ENCODE results near the gene SPDYE4.

The SPDYE4 gene

GRCh38 chr17:8707332-8708024, 50.9 kb downstream of the SPDYE4 start:
- DNase-seq (no peak), ATAC-seq (replicated peaks) (no peak)
- Mint-ChIP-seq H3K9me3 (no peaks in the 10 kb centered on the region), H3K36me3 (ENCODE audit: insufficient read depth) (no peaks in the 10 kb centered on the region), H3K4me3 (no peak overlapping the region), H3K27ac (no peak overlapping the region), H3K27me3 (peaks cover 54 to 79% of the 10 kb centered on the region in 2 donors), H3K4me1 (ENCODE audit: low read depth in 2 of 2) (no peaks in the 10 kb centered on the region)

DNA sequence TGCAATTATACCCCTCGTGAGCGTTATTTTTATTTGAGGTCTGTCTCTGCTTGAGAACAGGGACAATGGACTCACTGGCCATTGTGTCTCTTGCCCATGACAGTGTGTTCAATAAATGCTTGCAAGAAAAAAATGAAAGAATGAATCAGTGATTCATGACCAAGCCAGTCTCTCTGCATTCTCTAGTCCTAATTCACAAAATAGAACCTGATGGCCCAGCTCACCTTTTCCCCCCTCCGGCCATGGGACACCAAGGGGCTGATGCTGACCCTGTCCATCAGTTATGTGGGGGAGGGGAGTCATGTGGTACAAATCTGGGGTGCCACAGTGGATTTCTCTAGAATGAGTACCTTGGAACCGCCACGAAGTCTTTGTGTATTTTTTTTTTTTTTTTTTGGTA, 51.9 kb downstream of the SPDYE4 start:
- Mint-ChIP-seq H3K36me3 (ENCODE audit: insufficient read depth) (no peaks in the 10 kb centered on the region), H3K27me3 (peaks cover 54 to 81% of the 10 kb centered on the region in 2 donors), H3K4me3 (no peak overlapping the region), H3K4me1 (ENCODE audit: low read depth in 2 of 2) (no peaks in the 10 kb centered on the region), H3K9me3 (no peaks in the 10 kb centered on the region), H3K27ac (no peak overlapping the region)
- ATAC-seq (replicated peaks) (no peak), DNase-seq (no peak)

GRCh38 chr17:8705427-8705826, 52.9 kb downstream of the SPDYE4 start:
- Mint-ChIP-seq H3K27ac (no peak overlapping the region), H3K36me3 (ENCODE audit: insufficient read depth) (no peaks in the 10 kb centered on the region), H3K4me1 (ENCODE audit: low read depth in 2 of 2) (no peaks in the 10 kb centered on the region), H3K4me3 (no peak overlapping the region), H3K27me3 (peaks cover 50 to 81% of the 10 kb centered on the region in 2 donors), H3K9me3 (no peaks in the 10 kb centered on the region)
- DNase-seq (no peak), ATAC-seq (replicated peaks) (no peak)

- Mint-ChIP-seq H3K27me3 (peaks cover 44 to 83% of the 10 kb centered on the region in 2 donors), H3K9me3 (no peaks in the 10 kb centered on the region)
- ATAC-seq (replicated peaks), result no peak
Measured at GRCh38 chr17:8703001-8703400, 55.3 kb downstream of the SPDYE4 start.

GRCh38 chr17:8701754-8702153, 56.6 kb downstream of the SPDYE4 start:
- Mint-ChIP-seq H3K9me3 (no peaks in the 10 kb centered on the region), H3K27ac (no peak overlapping the region), H3K4me3 (no peak overlapping the region), H3K4me1 (ENCODE audit: low read depth in 2 of 2) (peaks cover 2 to 4% of the 10 kb centered on the region in 2 donors), H3K27me3 (peaks cover 48 to 81% of the 10 kb centered on the region in 2 donors), H3K36me3 (ENCODE audit: insufficient read depth) (peaks cover 2% of the 10 kb centered on the region)
- ATAC-seq (replicated peaks) (no peak), DNase-seq (no peak)

More at GRCh38 chr17:8703001-8703400, 55.3 kb downstream of the SPDYE4 start:
- Mint-ChIP-seq H3K27ac (no peak overlapping the region), H3K36me3 (ENCODE audit: insufficient read depth) (peaks cover 1% of the 10 kb centered on the region), H3K4me3 (no peak overlapping the region), H3K4me1 (ENCODE audit: low read depth in 2 of 2) (peaks cover 2 to 4% of the 10 kb centered on the region in 2 donors)
- DNase-seq, result no peak

DNA sequence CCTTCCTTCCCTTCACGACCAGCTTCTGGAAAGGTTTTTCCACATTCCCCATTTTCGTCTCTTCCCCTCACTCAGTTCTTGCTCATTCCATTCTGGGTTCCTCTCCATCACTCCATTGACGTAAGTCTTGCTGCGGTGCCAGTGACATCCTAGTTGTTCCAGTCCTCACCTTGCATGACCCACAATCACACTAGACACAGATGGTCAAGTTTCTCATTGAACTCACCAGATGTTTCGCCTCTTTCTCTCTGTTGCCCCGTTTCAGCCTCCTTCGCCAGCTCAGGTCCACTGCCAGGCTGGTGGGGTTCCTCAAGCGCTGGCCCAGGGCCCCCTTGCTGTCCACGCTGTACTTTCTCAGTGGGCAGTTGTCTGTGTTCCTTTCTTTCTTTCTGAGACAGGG, 57.1 kb downstream of the SPDYE4 start:
- ATAC-seq (replicated peaks) (no peak), DNase-seq (no peak)
- peaks cover 2% of the 10 kb centered on the region for H3K36me3 Mint-ChIP-seq (ENCODE audit: insufficient read depth)
- H3K4me1 Mint-ChIP-seq (ENCODE audit: low read depth in 2 of 2), result peaks cover 2 to 4% of the 10 kb centered on the region in 2 donors
- no peak overlapping the region for H3K4me3 Mint-ChIP-seq
- no peaks in the 10 kb centered on the region for H3K9me3 Mint-ChIP-seq
- H3K27me3 Mint-ChIP-seq, result peaks cover 52 to 81% of the 10 kb centered on the region in 2 donors
- no peak overlapping the region for H3K27ac Mint-ChIP-seq
